ENCODE results near the gene TSSC4.

- TF ChIP-seq FOXM1 (IDR thresholded peaks at IDR 0.05; ENCODE audit: borderline replicate concordance, low read depth) (no peak), MAX (IDR thresholded peaks at IDR 0.05) (no peak), CEBPB (IDR thresholded peaks at IDR 0.05) (no peak), RAD21 (IDR thresholded peaks at IDR 0.05; ENCODE audit: low read depth) (no peak), ZBTB7A (IDR thresholded peaks at IDR 0.05; ENCODE audit: low read depth) (no peak), TAF1 (IDR thresholded peaks at IDR 0.05; ENCODE audit: low read depth) (no peak), NFIC (IDR thresholded peaks at IDR 0.05) (no peak), USF1 (IDR thresholded peaks at IDR 0.05) (no peak)
- TF ChIP-seq, protein P1, sequence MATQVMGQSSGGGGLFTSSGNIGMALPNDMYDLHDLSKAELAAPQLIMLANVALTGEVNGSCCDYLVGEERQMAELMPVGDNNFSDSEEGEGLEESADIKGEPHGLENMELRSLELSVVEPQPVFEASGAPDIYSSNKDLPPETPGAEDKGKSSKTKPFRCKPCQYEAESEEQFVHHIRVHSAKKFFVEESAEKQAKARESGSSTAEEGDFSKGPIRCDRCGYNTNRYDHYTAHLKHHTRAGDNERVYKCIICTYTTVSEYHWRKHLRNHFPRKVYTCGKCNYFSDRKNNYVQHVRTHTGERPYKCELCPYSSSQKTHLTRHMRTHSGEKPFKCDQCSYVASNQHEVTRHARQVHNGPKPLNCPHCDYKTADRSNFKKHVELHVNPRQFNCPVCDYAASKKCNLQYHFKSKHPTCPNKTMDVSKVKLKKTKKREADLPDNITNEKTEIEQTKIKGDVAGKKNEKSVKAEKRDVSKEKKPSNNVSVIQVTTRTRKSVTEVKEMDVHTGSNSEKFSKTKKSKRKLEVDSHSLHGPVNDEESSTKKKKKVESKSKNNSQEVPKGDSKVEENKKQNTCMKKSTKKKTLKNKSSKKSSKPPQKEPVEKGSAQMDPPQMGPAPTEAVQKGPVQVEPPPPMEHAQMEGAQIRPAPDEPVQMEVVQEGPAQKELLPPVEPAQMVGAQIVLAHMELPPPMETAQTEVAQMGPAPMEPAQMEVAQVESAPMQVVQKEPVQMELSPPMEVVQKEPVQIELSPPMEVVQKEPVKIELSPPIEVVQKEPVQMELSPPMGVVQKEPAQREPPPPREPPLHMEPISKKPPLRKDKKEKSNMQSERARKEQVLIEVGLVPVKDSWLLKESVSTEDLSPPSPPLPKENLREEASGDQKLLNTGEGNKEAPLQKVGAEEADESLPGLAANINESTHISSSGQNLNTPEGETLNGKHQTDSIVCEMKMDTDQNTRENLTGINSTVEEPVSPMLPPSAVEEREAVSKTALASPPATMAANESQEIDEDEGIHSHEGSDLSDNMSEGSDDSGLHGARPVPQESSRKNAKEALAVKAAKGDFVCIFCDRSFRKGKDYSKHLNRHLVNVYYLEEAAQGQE (IDR thresholded peaks at IDR 0.05; ENCODE audit: low read depth), result no peak
These were observed 40.6 kb downstream of the TSSC4 start for GRCh38 chr11:2441171-2441570.
